T-helper 2 cell treated with Interferon-gamma antibody and Interleukin-4, amounts not matched to agents 100 ng/mL and 5 ng/mL, for 36 hours (primary cell): ENCODE data around the gene OR56A3. TPM values are rescaled to one million over a fixed set of nuclear protein-coding genes. Genes with fewer than 3 reads are reported as not detected.

Source experiments
- intact Hi-C: fragments of 100-400 bp; cut with micrococcal nuclease; formaldehyde crosslinking; loops from one replicate; pipeline ENCODE4 v1.15.1; 2023
- total RNA-seq: library from RNA; stranded (reverse); gene quantifications from 2 replicates; pipeline ENCODE4 v1.2.3, GENCODE V29; 2022

The OR56A3 gene
- total RNA-seq, 1 donor from 2014 or later: not detected

DNA sequence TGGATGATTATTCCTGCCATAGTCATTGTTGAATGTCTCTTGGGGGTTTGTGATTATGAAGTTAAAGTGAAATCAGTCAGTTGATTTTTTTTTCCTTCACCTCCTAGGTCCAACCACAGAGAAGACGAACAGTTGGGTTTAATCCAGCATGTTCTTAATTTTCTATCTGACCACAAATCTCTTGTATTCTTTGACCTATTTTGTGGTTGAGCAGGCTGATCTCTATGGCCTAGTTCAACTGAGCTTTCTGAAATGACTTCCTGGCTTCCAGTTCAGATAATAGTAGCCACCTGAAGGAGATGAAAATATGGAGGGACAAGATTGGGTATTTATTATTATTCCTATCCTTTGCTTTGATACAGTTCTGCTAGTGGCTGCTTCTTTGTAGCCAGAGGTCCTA, 31.5 kb downstream of the OR56A3 start:
- intact Hi-C loops: no loop called here

DNA sequence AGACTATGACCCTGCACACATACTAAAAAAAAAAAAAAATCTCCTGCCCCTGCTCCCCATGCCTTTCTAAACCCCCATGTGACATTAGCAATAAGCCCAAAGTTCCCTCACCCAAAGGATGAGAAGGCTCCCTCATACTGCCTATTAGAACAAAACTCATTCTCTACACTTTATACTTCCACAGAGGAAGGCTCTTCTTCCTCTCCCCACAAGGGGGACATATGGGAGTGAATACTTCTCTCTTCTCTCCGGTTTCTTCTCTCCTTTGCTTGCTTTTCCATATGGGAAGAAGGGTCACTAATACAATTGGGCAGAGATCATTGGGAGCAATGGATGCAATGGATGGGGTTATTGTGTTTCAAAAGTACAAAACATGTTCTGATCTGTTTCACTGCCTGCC, 41.4 kb downstream of the OR56A3 start:
- intact Hi-C loops: no loop called here

DNA sequence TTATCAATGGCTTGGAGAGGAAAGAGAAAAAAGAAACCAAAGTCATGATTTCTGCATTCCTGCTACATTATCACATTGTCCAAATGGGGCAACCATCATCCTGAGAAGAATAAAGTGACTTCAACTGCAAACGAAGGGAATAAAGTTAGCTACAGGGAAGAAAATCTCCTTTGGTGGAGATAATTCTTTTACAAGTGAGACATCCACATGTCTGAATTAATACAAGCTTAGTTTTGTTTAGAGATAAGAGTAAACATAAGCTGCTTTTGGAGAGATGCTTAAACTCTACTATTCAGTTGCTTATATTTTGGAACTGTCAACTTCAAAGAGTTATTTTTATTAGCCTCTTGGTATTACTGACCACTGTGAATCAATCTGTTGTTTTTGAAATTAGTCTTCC, 44.8 kb downstream of the OR56A3 start, which contains the start of gene OR52L1:
Gene OR52L1 (minus strand): TSS at position 101 of the 400 bp plus-strand sequence. CDS start 55 bp downstream, at position 46.
- intact Hi-C loops: no loop called here

DNA sequence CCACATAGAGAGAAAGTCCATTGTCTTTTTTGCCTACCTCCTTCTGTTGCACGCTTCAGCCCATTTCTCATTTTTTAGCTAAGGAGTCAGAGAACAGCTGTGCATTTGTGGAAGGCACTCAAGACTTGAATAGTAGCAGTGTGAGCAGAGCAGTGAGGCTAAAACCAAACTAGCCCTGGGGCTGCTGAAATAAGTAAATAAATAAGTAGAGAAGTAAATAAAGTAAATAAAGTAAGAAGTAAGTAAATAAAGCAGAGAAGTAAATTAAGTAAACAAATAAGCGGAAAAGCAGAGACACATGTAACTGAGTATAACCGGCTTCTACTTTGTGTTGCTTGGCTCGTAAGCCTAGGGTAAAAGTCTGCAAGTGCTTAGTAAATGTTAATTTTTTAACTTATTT, 47.2 kb downstream of the OR56A3 start:
- intact Hi-C loops: no loop called here

DNA sequence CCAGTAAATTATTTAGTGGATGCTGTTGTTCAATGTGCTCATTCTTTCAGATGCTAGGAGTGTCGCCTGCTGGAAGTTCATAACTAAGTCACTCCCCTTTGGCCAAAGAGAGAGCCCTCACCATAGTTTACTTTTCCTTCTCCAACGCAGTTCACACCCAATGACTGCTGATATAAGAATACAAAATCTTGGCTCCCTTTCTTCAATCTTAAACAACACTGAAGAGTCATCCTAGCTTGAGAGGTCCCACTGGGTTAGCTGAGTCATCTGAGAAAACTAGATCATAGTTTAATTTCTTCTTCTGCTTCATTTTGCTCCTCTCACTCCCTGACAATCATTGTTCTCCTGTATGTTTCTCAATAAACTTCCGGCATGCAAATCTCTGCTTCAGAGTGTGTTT, 50.1 kb downstream of the OR56A3 start:
- intact Hi-C loops: no loop called here

DNA sequence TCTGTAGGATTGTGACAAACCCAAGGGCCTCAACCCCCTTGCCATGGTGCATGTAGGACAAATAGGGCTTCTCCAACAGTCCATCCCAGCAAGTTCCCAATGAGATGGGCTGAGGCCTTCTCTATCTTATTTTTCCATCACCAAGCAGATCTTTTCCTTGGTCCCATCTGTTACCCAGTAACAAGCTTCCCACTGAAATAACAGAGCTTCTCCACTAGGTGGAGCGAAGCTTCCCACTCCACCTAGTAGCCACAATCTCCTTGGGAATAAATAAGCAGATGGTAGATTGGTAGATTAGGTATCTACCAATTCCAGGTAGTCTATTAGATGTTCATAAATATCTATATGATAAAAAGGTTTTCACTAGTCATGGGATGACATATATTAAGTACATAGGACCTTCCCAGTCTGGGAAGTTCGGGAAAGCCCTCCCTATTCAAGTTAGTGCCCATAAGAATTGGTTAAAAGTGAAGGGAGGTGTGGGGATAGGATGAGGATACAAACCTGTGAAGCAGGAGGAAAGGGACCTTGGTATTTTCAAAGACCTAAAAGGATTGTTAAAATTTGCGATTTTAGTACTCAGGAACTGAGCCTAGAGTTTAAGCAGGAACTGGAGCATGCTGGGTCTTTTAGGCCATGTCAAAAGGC, 50.7 kb downstream of the OR56A3 start:
- intact Hi-C loops: no loop called here

DNA sequence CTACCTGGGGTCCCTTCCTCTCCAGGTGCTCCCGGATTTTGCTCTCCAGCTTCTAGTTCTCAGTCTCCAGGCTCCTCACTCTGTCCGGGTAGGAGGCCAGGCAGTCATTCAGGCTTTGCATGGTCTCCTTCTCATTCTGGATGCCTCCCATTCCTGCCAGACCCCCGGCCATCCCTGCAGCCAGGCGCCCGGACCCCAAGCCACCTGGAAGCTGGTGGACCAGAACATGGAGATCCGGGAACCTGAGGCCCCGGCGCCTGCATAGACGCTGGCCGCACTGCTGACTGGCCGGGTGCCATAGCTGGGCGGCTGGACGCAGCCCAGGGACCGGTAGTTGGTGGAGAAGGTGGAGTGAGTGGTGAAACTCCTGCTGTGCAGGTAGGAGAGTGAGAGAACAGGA, 52.7 kb downstream of the OR56A3 start:
- intact Hi-C loops: no loop called here

Other genes starting within 250 kb of the OR56A3 start
- gene OR56B1, start 205.8 kb upstream of the OR56A3 start, total RNA-seq: 0.09 and 0.36 TPM in 2 replicates
- gene OR52N4, start 188.0 kb upstream of the OR56A3 start, total RNA-seq: 0.52 and 0.57 TPM in 2 replicates
- gene OR52N5, start 158.9 kb upstream of the OR56A3 start, total RNA-seq: not detected in 2 replicates
- 0.23 TPM in 1 of 2 replicates, not detected in the other for gene OR52N1, start 151.0 kb upstream of the OR56A3 start, total RNA-seq
- not detected in 2 replicates for gene OR52N2, start 133.3 kb upstream of the OR56A3 start, total RNA-seq
- gene OR52E6, start 100.4 kb upstream of the OR56A3 start, total RNA-seq: not detected in 2 replicates
- gene OR52E8, start 84.6 kb upstream of the OR56A3 start, total RNA-seq: not detected in 2 replicates
- not detected in 2 replicates for gene OR52E4, start 61.6 kb upstream of the OR56A3 start, total RNA-seq
- gene OR52E5, start 49.0 kb upstream of the OR56A3 start, total RNA-seq: not detected in 2 replicates
- not detected in 2 replicates for gene OR56A5, start 26.2 kb downstream of the OR56A3 start, total RNA-seq
- gene OR52L1, start 44.7 kb downstream of the OR56A3 start, total RNA-seq: not detected in 2 replicates
- 0.05 TPM in 1 of 2 replicates, not detected in the other for gene OR56A4, start 64.7 kb downstream of the OR56A3 start, total RNA-seq
- not detected in 2 replicates for gene OR56A1, start 88.5 kb downstream of the OR56A3 start, total RNA-seq
- not detected in 2 replicates for gene OR56B4, start 165.4 kb downstream of the OR56A3 start, total RNA-seq
- gene OR52B2, start 228.1 kb downstream of the OR56A3 start, total RNA-seq: not detected in 2 replicates